ENCODE measurements around the gene TSPAN31.

GRCh38 chr12:57782608-57783465 is 38.0 kb downstream of the TSPAN31 start, which contains the start of gene TSFM:
- TF ChIP-seq ELF4 (IDR thresholded peaks at IDR 0.05) (peak; percentile 27; the same call in 1 of the 2 replicates), FOXK2 (IDR thresholded peaks at IDR 0.05) (peak; percentile 58; the same call in 1 of the 2 replicates), SP1 (IDR thresholded peaks at IDR 0.05) (no peak), FOXM1 (IDR thresholded peaks at IDR 0.05; ENCODE audit: borderline replicate concordance) (no peak)
